Heart left ventricle (tissue), 13 donors: ENCODE data around the gene RNF169.

Experiments
- CTCF ChIP-seq, 12 donors: fragments of 200-600 bp; sonication (generic) in 4 of 12; IDR thresholded peaks; one replicate each; pipeline versions ENCODE4 v1.5.0 to v1.8.0; 2018 to 2022; ENCODE audit warnings: antibody characterized with exemption in 12 of 12, mild to moderate bottlenecking in 5 of 12
- POLR2A ChIP-seq, 2 donors: fragments of 450-650 bp; IDR thresholded peaks; one replicate each; pipeline ENCODE4 v1.6.1; 2017; ENCODE audit warnings: antibody characterized with exemption in 2 of 2, mild to moderate bottlenecking in 2 of 2, moderate library complexity in 2 of 2
- donor health status: ischemic (EF 13 %, LVEDD 7.1; RV severe dilation, severe dysfunction).
- donor health status: DM: no; HTN: yes; CAD: no.
- donor health status: DM: no; HTN: no; CAD: no.
- donor health status: ischemic (EF 25% LVEDD 6.9; RV normal size, moderate dysfunction).
- donor health status: ischemic (EF 25% LVEDD 5.7; RV mildly dilated, moderate dysfunction).
- donor health status: ischemic (EF 35%, LVEDD 5.7; RV mildly dilated, moderate dysfunction).
- donor health status: nonischemic (EF 11% LVEDD 7.7; RV severe dilation, severe dysfunction).
- donor health status: DM: yes; HTN: yes; CAD: no.
- donor health status: PGD.
- donor health status: ischemic (EF 29% LVEDD 5.4; RV normal size, mild dysfunction).
- donor health status: nonischemic (EF 23%, LVEDD 6.1; RV moderate dilation, normal function).

- TF ChIP-seq CTCF (IDR thresholded peaks at IDR 0.05): no peak
- no peak for TF ChIP-seq POLR2A (IDR thresholded peaks at IDR 0.05)
Observed at GRCh38 chr11:74844072-74844471, 95.4 kb downstream of the RNF169 start.
